ENCODE data around the gene FES.
"Not testable (repeated sequence)": the region's sequence is repeated elsewhere in the genome, so short reads cannot be mapped to it uniquely, and the experiment has no call there.

The FES gene

GRCh38 chr15:90860942-90861675 is 23.2 kb upstream of the FES start:
- no peak for DNase-seq (ENCODE audit: low spot score)

GRCh38 chr15:90862487-90862886 is 21.8 kb upstream of the FES start:
- DNase-seq (ENCODE audit: low spot score), result no peak

- DNase-seq (ENCODE audit: low spot score), result no peak
These were observed 21.1 kb upstream of the FES start for GRCh38 chr15:90862964-90863778.

- no peak for DNase-seq (ENCODE audit: low spot score)
These were observed 20.3 kb upstream of the FES start for GRCh38 chr15:90863987-90864386.

- no peak for DNase-seq (ENCODE audit: low spot score)
These were observed 19.8 kb upstream of the FES start for GRCh38 chr15:90864507-90864906.

- no peak for DNase-seq (ENCODE audit: low spot score)
These were observed 18.6 kb upstream of the FES start for GRCh38 chr15:90865702-90866101.

- DNase-seq (ENCODE audit: low spot score), result no peak
These were observed 18.1 kb upstream of the FES start for GRCh38 chr15:90866161-90866715.

- DNase-seq (ENCODE audit: low spot score), result no peak
These were observed 17.5 kb upstream of the FES start for GRCh38 chr15:90866800-90867199.

- DNase-seq (ENCODE audit: low spot score), result no peak
These were observed 16.0 kb upstream of the FES start, which contains the start of gene FURIN for GRCh38 chr15:90868261-90868689. TSS of gene FURIN (plus strand) at chr15:90868588. CDS start at chr15:90875741, 7,153 bp downstream.

GRCh38 chr15:90869140-90869541 is 15.2 kb upstream of the FES start:
- no peak for DNase-seq (ENCODE audit: low spot score)

- no peak for DNase-seq (ENCODE audit: low spot score)
These were observed 14.5 kb upstream of the FES start for GRCh38 chr15:90869601-90870353.

- no peak for DNase-seq (ENCODE audit: low spot score)
These were observed 13.8 kb upstream of the FES start for GRCh38 chr15:90870354-90871138.

- DNase-seq (ENCODE audit: low spot score), result no peak
These were observed 13.1 kb upstream of the FES start for GRCh38 chr15:90871139-90871715.

- DNase-seq (ENCODE audit: low spot score), result no peak
These were observed 12.4 kb upstream of the FES start for GRCh38 chr15:90871716-90872485.

- no peak for DNase-seq (ENCODE audit: low spot score)
These were observed 11.7 kb upstream of the FES start for GRCh38 chr15:90872486-90873184.

GRCh38 chr15:90873488-90873997 is 10.8 kb upstream of the FES start:
- no peak for DNase-seq (ENCODE audit: low spot score)

GRCh38 chr15:90873998-90874605 is 10.2 kb upstream of the FES start:
- DNase-seq (ENCODE audit: low spot score), result no peak

- not testable (repeated sequence) for DNase-seq (ENCODE audit: low spot score)
These were observed 9.3 kb upstream of the FES start for GRCh38 chr15:90874986-90875385.

- DNase-seq (ENCODE audit: low spot score), result no peak
These were observed 8.7 kb upstream of the FES start for GRCh38 chr15:90875549-90875981.
